Lower leg skin (tissue), 4 donors: ENCODE results near the gene SBF1. TPM values are rescaled to one million over a fixed set of nuclear protein-coding genes. Genes with fewer than 3 reads are reported as not detected.

Experiments used
- DNase-seq, 2 donors: peaks; one replicate each; pipeline ENCODE4 v3.0.0-alpha.2; 2019; ENCODE audit warnings: low spot score in 2 of 2
- H3K4me3 ChIP-seq: fragments of 200-600 bp; sonication (generic); 2 replicates; pipeline ENCODE4 v1.5.1; 2017; ENCODE audit warnings: mild to moderate bottlenecking, low read depth; ENCODE audit not compliant: poor library complexity, severe bottlenecking
- CTCF ChIP-seq, 3 donors: fragments of 450-650 bp; IDR thresholded peaks; one replicate each; pipeline ENCODE4 v1.5.1; 2016; ENCODE audit warnings: antibody characterized with exemption in 3 of 3, mild to moderate bottlenecking in 3 of 3, moderate library complexity in 2 of 3
- POLR2A ChIP-seq, 2 donors: fragments of 450-650 bp; IDR thresholded peaks; one replicate each; pipeline ENCODE4 v1.6.1; 2016 to 2017; ENCODE audit warnings: antibody characterized with exemption in 2 of 2, mild to moderate bottlenecking in 1 of 2, moderate library complexity in 1 of 2
- WGBS, 2 donors: methylation state at CpG; one replicate each; pipeline ENCODE4 v1.1.5; 2018; 5-methylcytosine and 5-hydroxymethylcytosine counted together
- intact Hi-C: fragments of 100-400 bp; cut with DNase I; formaldehyde crosslinking; loops from one replicate; pipeline ENCODE4 v1.15.0; 2023; ENCODE audit warnings: low total_unique reads
- total RNA-seq, 4 donors: library from RNA; depleted of rRNA; stranded (reverse); fragments of >200 nt; gene quantifications; one replicate each; pipeline ENCODE4 v1.1.0, GENCODE V29; 2016

The SBF1 gene
- total RNA-seq, 4 donors from 2014 or later, result 70.8 to 123 (median 87.2) TPM

- H3K4me3 ChIP-seq, result no peak overlapping the region
- intact Hi-C loops, result no loop called here
- DNase-seq, result no peak
- TF ChIP-seq CTCF (IDR thresholded peaks at IDR 0.05) (no peak), POLR2A (IDR thresholded peaks at IDR 0.05) (no peak)
- WGBS, 2 donors, result 93 to 95% methylated on average over 13 of the region's 13 CpGs
Measured at GRCh38 chr22:50408311-50408710, 66.5 kb downstream of the SBF1 start.

GRCh38 chr22:50406416-50407170 is 68.2 kb downstream of the SBF1 start:
- intact Hi-C loops, result no loop called here
- TF ChIP-seq POLR2A (IDR thresholded peaks at IDR 0.05) (no peak), CTCF (IDR thresholded peaks at IDR 0.05) (no peak)
- DNase-seq, result no peak
- H3K4me3 ChIP-seq, result no peak overlapping the region
- 94 to 96% methylated on average over 25 of the region's 25 CpGs for WGBS, 2 donors

DNA sequence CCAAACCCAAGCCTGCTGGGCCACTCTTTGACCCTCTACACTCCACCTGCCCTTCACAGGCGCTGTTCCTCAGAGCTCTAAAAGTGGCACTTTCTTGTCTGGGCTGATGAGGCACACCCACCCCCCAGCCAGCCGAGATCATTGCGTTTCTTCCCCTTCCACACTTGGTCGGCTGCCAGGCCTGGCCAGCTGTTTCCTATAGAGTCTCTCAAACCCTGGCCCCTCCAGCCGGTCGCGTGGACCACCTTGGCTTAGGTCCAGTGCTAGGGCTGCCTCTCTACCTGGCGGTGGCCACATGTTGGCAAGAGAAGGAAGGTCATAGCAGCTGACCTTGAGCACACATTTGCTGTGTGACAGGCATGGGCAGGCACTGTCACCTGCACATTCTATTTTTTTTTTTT is 71.1 kb downstream of the SBF1 start:
- no peak overlapping the region for H3K4me3 ChIP-seq
- intact Hi-C loops, result no loop called here
- TF ChIP-seq CTCF (IDR thresholded peaks at IDR 0.05), result no peak
- no peak for TF ChIP-seq POLR2A (IDR thresholded peaks at IDR 0.05)
- WGBS, 2 donors, result 50 to 55% methylated on average over 8 of the region's 8 CpGs
- peak; percentile 40 to 91 for DNase-seq

GRCh38 chr22:50401907-50402306 is 72.9 kb downstream of the SBF1 start:
- no peak for DNase-seq
- intact Hi-C loops, result no loop called here
- TF ChIP-seq CTCF (IDR thresholded peaks at IDR 0.05) (no peak), POLR2A (IDR thresholded peaks at IDR 0.05) (no peak)
- WGBS, 2 donors, result 95 to 96% methylated on average over 4 of the region's 4 CpGs
- no peak overlapping the region for H3K4me3 ChIP-seq

DNA sequence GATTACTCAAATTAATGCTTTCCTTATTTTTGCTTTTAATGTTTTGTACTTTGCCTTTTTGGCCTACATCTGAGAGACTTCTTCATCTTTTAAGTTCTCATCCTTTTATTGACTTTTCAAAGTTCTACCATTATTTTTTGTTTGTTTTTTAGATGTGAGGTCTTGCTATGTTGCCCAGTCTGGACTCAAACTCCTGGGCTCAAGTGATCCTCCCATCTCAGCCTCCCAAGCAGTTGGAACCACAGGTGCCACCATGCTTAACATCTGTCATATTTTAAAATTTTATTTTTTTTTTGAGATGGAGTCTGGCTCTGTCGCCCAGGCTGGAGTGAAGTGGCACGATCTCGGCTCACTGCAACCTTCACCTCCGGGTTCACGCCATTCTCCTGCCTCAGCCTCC is 73.9 kb downstream of the SBF1 start:
- TF ChIP-seq POLR2A (IDR thresholded peaks at IDR 0.05) (no peak), CTCF (IDR thresholded peaks at IDR 0.05) (no peak)
- intact Hi-C loops, result no loop called here
- DNase-seq, result no peak
- no peak overlapping the region for H3K4me3 ChIP-seq
- WGBS, 2 donors, result 96 to 97% methylated on average over 5 of the region's 5 CpGs

DNA sequence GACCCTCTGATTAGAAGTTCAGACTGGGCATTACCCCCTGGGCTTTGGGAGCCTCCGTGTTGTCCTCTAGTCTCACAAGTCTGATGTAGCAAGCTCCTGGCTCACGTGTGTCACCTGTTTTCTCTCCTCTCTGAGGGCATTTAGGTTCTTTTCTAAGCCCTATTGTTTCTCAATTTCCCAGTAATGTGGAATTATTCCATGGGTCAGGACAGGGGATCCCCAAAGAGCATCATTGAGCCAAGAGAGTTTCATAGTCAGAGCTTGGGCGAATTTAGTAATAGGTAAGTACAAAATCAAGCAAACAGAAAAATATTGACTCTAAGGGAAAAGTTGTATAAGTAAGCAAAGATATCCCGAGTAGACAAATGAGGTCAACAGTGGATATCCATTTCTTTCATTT is 74.4 kb downstream of the SBF1 start:
- DNase-seq, result no peak

More for the DNA sequence above, 74.4 kb downstream of the SBF1 start:
- intact Hi-C loops, result no loop called here
- TF ChIP-seq CTCF (IDR thresholded peaks at IDR 0.05), result no peak
- TF ChIP-seq POLR2A (IDR thresholded peaks at IDR 0.05), result no peak
- 82 to 89% methylated on average over 4 of the region's 4 CpGs for WGBS, 2 donors
- H3K4me3 ChIP-seq, result no peak overlapping the region
